Effector memory CD8-positive, alpha-beta T cell (primary cell): ENCODE results near the gene FUNDC2.

Source experiments
- ATAC-seq: fragments of 150-1000 bp; cut with Tn5 transposase; replicated peaks from 2 replicates; pipeline ENCODE4 v1.10.0; 2021; ENCODE audit warnings: mild to moderate bottlenecking, moderate library complexity
- DNase-seq, 3 experiments: peaks; one replicate each; pipeline ENCODE4 v3.0.0; 2021
- H3K27ac Mint-ChIP-seq, 2 donors: one replicate each; pipeline ENCODE4 v1.8.0; 2022; ENCODE audit warnings: mild to moderate bottlenecking in 2 of 2, mixed read lengths in 2 of 2, moderate library complexity in 2 of 2
- H3K27me3 Mint-ChIP-seq, 2 donors: one replicate each; pipeline ENCODE4 v1.8.0; 2022; ENCODE audit warnings: mixed read lengths in 2 of 2
- H3K36me3 Mint-ChIP-seq: one replicate; pipeline ENCODE4 v1.8.0; 2022; ENCODE audit warnings: mild to moderate bottlenecking, moderate library complexity, mixed read lengths; ENCODE audit not compliant: insufficient read depth
- H3K4me1 Mint-ChIP-seq, 2 donors: one replicate each; pipeline ENCODE4 v1.8.0; 2022; ENCODE audit warnings: low read depth in 2 of 2, mixed read lengths in 2 of 2
- H3K4me3 Mint-ChIP-seq, 2 donors: one replicate each; pipeline ENCODE4 v1.8.0; 2022; ENCODE audit warnings: mild to moderate bottlenecking in 2 of 2, mixed read lengths in 2 of 2, moderate library complexity in 2 of 2
- H3K9me3 Mint-ChIP-seq, 2 donors: one replicate each; pipeline ENCODE4 v1.8.0; 2022; ENCODE audit warnings: mixed read lengths in 2 of 2

FUNDC2 gene

DNA sequence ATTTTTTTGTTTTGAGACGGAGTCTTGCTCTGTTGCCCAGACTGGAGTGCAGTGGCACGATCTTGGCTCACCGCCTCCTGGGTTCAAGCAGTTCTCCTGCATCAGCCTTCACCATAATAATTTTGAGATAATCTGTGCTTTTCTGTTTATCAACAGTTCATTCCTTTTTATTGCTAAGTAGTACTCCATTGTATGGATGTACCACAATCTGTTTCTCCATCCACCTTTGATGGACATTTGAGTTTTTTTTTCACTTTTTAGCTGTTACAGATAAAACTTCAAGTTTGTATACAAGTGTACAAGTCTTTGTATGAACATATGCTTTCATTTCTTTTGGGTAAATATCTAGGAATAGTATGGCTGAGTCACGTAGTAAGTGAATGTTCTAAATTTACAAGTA, 9.0 kb downstream of the FUNDC2 start:
- DNase-seq (no peak), ATAC-seq (no peak)
- Mint-ChIP-seq H3K27me3 (no peaks in the 10 kb centered on the region), H3K36me3 (peaks cover 6% of the 10 kb centered on the region), H3K4me1 (peaks cover 10 to 20% of the 10 kb centered on the region in 2 donors), H3K9me3 (no peaks in the 10 kb centered on the region), H3K27ac (no peak overlapping the region), H3K4me3 (no peak overlapping the region)

DNA sequence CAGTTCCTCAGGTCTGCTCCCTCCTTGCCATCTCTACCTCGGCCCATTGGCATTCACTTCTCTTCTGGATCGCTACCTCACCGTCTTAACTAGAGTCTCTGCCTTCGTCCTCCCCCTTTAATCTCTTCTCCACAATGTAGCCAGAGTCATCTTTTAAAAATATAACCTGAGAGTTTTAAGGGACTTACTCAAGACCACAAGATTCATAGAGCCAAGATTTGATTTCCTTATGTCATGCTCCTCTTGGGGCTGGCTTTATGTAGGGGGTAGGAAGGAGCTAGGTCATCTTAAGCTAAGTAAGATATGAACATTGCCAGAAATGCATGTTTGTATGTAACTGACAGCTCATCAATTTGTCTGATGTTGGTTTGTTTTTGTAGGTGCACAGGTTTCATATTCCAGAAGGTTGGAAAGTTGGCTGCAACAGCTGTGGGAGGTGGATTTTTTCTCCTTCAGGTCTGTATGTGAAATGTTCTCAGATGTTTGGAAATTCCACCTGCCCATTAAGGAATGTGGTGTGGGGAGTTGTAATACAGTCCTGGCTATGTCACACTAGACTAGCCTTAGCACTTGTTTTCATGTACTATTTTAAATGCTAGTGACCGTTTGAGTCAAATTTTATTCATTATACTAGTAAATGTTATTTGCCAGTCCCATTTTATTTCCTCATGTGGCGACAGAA, 19.6 kb downstream of the FUNDC2 start:
- H3K36me3 Mint-ChIP-seq = peaks cover 17% of the 10 kb centered on the region
- H3K4me1 Mint-ChIP-seq = peaks cover 7 to 14% of the 10 kb centered on the region in 2 donors
- H3K27me3 Mint-ChIP-seq = no peaks in the 10 kb centered on the region
- no peak overlapping the region for H3K4me3 Mint-ChIP-seq
- no peaks in the 10 kb centered on the region for H3K9me3 Mint-ChIP-seq
- DNase-seq (no peak), ATAC-seq (no peak)
- peak overlapping the region in 1 of 2 donors; percentile 88 for H3K27ac Mint-ChIP-seq

DNA sequence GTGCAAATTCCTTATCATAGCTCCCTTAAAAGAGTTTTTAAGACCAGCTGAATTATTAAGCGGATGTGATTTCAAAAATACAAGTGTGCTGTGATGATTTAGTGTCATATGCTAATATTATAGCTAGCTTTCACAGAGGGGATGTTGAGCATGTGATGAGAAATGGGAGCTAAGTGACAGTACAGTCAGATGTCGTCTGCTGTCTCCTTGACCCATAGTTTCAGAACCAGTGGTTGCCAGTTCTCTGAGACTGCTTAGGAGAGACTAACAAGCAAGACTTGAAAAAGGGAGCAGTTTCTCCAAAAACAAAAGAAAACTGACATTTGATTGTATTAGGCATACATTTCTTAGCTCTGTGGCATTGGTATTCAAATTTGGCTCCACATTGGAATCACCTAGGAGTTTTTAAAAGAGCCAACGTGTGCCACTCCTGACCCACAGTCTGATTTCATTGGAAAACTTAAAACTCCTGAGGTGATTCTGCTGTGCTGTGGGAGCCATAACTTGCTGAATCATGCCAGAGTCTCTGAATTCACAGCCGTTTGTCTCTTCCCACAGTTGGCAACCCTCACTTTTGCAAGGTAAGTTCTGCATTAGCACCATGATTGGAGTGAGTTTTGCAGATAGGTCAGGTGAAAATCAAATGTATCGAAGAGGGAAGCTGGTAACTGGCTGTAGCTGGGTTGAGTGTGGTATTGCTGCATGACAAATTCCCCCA, 20.3 kb downstream of the FUNDC2 start:
- Mint-ChIP-seq H3K9me3 (no peaks in the 10 kb centered on the region), H3K27ac (no peak overlapping the region)

DNA sequence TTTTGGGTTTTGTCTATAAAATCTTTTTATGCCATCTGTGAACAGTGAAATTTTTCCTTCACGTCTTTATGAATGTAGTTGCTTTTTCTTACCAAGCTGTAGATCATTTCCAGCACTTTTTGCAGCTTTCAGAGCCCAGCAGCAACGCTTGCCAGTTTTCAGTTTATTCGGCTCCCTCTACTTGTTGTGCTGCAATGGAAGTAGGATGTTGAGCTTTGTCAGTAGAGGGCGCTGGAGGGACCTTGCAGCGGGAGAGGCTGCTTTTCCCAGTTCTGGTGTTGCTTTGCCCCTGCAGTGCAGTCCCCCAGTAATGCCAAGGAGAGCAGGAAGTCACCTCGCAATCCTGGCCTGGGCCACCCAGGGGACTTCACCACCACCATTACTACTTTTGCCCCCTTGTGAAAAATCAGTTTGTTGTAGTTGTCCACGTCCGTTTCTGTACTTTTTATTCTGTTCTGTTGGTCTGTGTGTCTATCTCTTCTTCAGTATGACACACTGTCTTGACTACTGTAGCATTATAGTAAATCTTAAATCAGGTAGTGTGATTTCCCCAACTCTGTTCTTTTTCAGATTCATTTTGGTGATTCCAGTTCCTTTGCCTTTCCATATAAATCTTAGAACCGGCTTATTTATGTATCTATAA, 22.5 kb downstream of the FUNDC2 start:
- Mint-ChIP-seq H3K4me3 (no peak overlapping the region), H3K36me3 (peaks cover 17% of the 10 kb centered on the region), H3K27ac (peak overlapping the region; percentile 41 to 44), H3K4me1 (peaks cover 7 to 12% of the 10 kb centered on the region in 2 donors), H3K27me3 (no peaks in the 10 kb centered on the region), H3K9me3 (no peaks in the 10 kb centered on the region)
- peak; percentile 28 to 33 (median 31) for DNase-seq
- peak; percentile 56 for ATAC-seq

More for the DNA sequence above, 20.3 kb downstream of the FUNDC2 start:
- no peaks in the 10 kb centered on the region for H3K27me3 Mint-ChIP-seq
- peaks cover 14% of the 10 kb centered on the region for H3K36me3 Mint-ChIP-seq
- peaks cover 7 to 14% of the 10 kb centered on the region in 2 donors for H3K4me1 Mint-ChIP-seq
- DNase-seq = no peak
- H3K4me3 Mint-ChIP-seq = no peak overlapping the region
- ATAC-seq = no peak

DNA sequence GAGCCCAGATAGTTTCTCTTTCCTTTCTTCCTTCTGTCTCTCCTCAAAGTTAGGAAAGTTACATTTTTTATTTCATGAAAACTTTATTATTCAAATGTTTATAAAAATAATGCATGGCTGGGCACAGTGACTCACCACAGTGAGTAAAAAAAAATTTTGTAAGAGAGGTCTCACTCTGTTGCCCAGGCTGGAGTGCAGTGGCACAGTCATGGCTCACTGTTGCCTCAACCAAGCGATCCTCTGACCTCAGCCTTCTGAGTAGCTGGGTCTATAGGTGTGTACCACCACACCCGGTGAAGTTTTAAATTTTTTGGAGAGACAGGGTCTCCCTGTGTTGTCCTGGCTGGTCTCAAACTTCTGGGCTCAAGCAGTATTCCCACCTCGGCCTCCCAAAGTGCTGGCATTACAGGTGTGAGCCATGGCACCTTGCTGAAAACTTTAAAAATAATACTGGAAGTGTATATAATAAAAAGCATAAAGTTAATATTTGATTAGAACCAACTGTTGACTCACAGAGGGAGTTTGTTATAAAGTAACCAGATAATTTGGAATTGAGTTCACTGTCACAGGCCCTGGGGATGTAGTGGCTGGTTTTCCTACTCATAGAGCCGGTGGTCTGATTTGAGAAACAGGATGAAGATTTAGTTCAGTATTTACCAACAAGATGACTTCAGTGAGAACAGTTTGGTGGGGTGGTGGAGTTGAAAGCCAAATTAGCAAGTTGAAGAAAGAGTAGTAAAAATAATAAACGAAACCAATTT, 26.3 kb downstream of the FUNDC2 start:
- Mint-ChIP-seq H3K27me3 (no peaks in the 10 kb centered on the region), H3K36me3 (peaks cover 18% of the 10 kb centered on the region)

DNA sequence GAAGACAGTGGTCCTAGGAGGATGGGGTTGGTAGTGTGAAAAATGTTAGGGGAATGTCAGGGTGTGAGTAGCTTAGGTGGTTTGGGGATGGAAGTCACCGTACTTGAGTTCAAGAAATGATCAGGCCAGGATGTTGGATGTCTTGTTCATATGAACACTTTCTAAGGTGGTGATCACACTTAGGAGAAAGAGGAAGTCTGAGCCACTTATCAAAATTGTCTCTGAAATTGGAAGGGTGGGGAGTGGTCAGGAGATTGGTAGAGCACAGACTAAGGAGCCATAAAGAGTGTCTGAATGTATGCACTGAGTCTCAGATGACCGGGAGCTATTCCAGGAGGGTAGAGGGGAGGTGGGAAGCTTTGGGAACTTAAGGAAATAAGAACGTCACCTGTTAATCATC, 27.0 kb downstream of the FUNDC2 start:
- H3K4me3 Mint-ChIP-seq = no peak overlapping the region
- peak overlapping the region in 1 of 2 donors; percentile 38 for H3K27ac Mint-ChIP-seq
- H3K4me1 Mint-ChIP-seq = peaks cover 8 to 9% of the 10 kb centered on the region in 2 donors
- H3K9me3 Mint-ChIP-seq = no peaks in the 10 kb centered on the region
- DNase-seq (no peak), ATAC-seq (no peak)
- peaks cover 18% of the 10 kb centered on the region for H3K36me3 Mint-ChIP-seq
- no peaks in the 10 kb centered on the region for H3K27me3 Mint-ChIP-seq

More for the DNA sequence above, 26.3 kb downstream of the FUNDC2 start:
- Mint-ChIP-seq H3K4me3 (no peak overlapping the region), H3K27ac (peak overlapping the region in 1 of 2 donors; percentile 38), H3K4me1 (peaks cover 10 to 12% of the 10 kb centered on the region in 2 donors), H3K9me3 (no peaks in the 10 kb centered on the region)
- ATAC-seq = no peak
- DNase-seq = no peak

DNA sequence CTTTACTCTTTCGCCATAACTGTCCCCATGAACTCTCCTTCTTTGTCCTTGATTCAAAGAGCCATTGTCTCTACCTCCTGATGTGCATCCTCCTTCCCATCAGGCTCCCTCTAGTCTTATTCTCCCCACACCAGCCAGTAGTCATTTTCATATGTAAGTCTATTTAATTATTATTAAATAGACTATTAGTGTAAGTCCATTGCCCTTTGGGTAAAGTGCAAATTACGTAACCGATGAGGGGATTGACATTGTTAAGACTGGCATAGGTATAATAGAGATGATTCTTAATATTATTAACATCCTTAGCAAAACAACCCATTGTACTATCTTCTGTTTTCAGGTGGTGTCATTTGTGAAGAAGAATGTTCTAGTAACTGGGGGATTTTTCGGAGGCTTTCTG, 27.6 kb downstream of the FUNDC2 start:
- no peaks in the 10 kb centered on the region for H3K9me3 Mint-ChIP-seq
- no peak overlapping the region for H3K27ac Mint-ChIP-seq
- no peak overlapping the region for H3K4me3 Mint-ChIP-seq
- DNase-seq = no peak
- ATAC-seq = no peak
- no peaks in the 10 kb centered on the region for H3K27me3 Mint-ChIP-seq
- H3K4me1 Mint-ChIP-seq = peaks cover 3 to 5% of the 10 kb centered on the region in 2 donors
- peaks cover 14% of the 10 kb centered on the region for H3K36me3 Mint-ChIP-seq

DNA sequence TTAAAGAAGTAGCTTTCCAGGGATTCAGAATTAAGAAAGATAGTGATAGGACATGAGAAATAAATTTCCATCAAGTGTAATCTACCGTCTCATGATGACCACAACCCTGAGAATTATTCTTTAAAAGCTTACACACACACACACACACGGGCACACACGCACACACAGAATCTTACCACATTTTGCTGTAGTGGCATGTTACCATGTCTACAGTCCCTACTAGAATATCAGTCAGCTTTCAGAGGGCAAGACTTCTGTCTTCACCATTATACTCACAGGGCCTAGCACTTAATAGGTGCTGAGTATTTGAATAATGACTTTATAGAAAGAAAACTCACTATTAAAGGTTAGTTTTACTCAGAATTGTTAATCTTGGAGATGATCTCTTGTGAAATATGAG, 28.9 kb downstream of the FUNDC2 start:
- ATAC-seq (no peak), DNase-seq (no peak)
- Mint-ChIP-seq H3K27me3 (no peaks in the 10 kb centered on the region), H3K9me3 (no peaks in the 10 kb centered on the region), H3K4me1 (peaks cover 3 to 5% of the 10 kb centered on the region in 2 donors), H3K4me3 (no peak overlapping the region), H3K27ac (no peak overlapping the region), H3K36me3 (peaks cover 13% of the 10 kb centered on the region)

DNA sequence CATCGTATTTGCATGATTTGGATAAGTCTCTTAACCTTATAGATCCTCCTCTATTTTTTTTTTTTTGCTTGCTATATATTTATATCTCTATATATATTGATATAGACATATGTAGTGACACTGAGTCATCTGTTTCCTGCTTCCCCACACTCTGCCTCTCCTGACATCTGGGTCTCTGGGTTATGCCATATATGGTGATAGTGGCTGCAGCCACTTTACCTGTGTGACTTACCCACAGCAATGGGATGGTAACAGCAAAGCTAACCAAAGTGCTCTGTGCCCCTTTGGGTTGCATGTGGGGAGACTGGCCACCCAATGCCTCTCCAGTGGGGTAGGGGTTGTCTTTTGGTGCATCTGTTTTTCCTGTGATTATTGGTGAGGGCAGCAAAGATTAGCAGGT, 29.8 kb downstream of the FUNDC2 start:
- no peaks in the 10 kb centered on the region for H3K27me3 Mint-ChIP-seq
- no peaks in the 10 kb centered on the region for H3K9me3 Mint-ChIP-seq
- H3K4me3 Mint-ChIP-seq = peak overlapping the region in 1 of 2 donors; percentile 59
- H3K36me3 Mint-ChIP-seq = peaks cover 13% of the 10 kb centered on the region
- peak; percentile 71 for ATAC-seq
- H3K27ac Mint-ChIP-seq = peak overlapping the region in 1 of 2 donors; percentile 16
- no peak for DNase-seq
- peaks cover 3 to 5% of the 10 kb centered on the region in 2 donors for H3K4me1 Mint-ChIP-seq

DNA sequence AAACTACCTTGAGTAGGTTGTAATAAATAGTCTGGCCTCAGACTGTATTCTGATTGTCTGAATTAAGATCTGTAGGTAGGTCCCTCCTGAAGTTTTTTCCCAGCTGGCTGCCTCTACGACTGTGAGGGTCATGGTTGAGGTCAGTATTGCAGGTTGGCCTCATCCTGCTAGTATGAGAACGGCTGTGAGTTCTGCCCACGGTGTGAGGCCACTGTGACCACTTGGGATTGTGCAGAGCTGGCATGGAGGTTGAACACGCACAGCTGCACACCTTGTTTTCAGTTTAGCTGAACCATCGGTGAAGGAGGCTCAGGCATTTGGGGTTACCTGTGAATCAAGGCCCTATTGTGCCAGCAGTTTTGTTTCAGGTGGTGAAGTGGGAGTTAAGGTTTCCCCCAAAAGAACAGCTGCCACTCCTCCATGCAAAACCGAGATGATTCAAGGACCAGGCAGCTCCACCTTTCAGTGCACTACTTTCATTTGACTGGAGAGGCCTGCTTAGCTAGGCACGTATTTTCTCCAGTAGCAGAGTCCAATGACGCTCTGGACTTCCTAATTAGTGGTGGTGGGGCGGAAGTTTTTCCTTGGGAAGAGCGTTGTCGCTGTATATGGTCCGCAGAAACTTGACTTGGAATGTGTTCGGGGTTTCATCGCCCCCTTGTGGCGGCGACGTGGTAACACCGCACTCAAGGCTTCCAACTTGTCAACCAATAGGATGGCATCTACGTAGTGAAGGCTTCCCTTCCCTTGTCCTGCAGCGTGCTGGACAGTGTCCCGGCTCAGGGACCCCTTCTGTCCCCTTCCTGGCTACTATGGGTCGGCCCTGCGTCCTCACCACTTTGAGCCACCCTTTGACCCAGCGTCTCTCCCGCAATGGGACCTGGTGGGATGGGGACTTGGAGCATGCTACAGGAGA, 30.5 kb downstream of the FUNDC2 start:
- no peaks in the 10 kb centered on the region for H3K9me3 Mint-ChIP-seq
- H3K4me3 Mint-ChIP-seq = peak overlapping the region; percentile 54 to 59
- peaks cover 14% of the 10 kb centered on the region for H3K36me3 Mint-ChIP-seq
- peak; percentile 81 for ATAC-seq
- H3K27ac Mint-ChIP-seq = peak overlapping the region; percentile 16 to 46
- peaks cover 3 to 5% of the 10 kb centered on the region in 2 donors for H3K4me1 Mint-ChIP-seq
- DNase-seq = peak; percentile 11 to 43 (median 38)
- H3K27me3 Mint-ChIP-seq = no peaks in the 10 kb centered on the region

DNA sequence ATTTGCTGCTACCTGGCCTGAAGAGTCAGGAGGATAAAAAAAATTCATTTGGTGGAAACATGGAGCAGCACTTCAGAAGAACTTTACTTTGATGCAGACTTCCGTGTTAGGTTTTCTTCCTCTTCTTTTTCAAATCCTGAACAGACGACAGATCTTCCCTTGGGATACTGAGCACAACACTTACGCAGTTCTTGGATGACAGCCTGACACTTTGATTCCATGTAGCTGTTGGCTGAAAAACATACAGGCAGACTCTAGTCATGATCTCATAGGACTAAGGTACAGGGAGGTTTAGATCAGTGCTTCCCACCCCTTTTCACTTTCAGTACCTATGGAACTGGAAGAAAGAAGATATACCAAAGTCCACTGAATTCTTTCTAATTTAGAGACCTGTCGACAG, 35.1 kb downstream of the FUNDC2 start:
- no peak overlapping the region for H3K4me3 Mint-ChIP-seq
- no peak for ATAC-seq
- peaks cover 6% of the 10 kb centered on the region for H3K36me3 Mint-ChIP-seq
- DNase-seq = no peak
- no peaks in the 10 kb centered on the region for H3K27me3 Mint-ChIP-seq
- H3K9me3 Mint-ChIP-seq = no peaks in the 10 kb centered on the region
- peaks cover 0 to 2% of the 10 kb centered on the region in 2 donors for H3K4me1 Mint-ChIP-seq
- no peak overlapping the region for H3K27ac Mint-ChIP-seq

DNA sequence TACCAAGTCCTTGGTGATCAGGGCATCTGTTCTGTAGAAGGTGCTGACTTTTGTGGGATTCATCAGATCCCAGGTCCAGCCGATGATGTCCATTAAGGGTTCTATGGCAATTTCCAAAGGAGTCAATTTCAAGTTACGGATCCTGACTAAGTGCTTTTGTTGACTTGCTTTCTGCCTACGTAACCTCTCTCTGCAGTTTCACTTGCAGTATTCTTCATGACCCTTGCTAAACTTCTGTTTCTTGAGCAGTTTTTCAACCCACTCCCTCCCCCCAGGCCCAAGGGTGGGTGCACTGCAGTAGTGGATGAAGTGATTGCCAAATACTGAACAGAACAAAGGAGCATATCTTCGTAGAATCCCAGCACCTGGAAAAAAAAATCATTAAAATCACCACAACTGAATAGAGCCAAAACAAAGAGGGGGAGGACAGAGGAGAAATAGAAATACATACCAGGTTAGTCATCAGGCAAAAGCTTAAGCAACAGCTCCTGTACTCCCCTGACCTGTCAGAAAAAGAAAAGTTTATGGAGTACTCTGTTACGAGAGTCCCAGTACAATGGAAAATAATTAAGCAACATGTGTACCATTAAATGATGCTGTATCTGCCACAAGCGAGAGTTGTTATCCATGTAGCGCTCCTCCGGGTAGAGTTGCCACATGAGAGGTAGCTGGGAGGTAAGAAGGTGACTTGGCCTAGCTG, 38.5 kb downstream of the FUNDC2 start:
- ATAC-seq = no peak
- no peak for DNase-seq
- H3K27me3 Mint-ChIP-seq = no peaks in the 10 kb centered on the region
- H3K4me3 Mint-ChIP-seq = no peak overlapping the region
- H3K4me1 Mint-ChIP-seq = peaks cover 8 to 9% of the 10 kb centered on the region in 2 donors
- H3K27ac Mint-ChIP-seq = no peak overlapping the region
- peaks cover 3% of the 10 kb centered on the region for H3K36me3 Mint-ChIP-seq
- no peaks in the 10 kb centered on the region for H3K9me3 Mint-ChIP-seq
